WTC11 (cell line): Measurements from ENCODE around the gene MLN. TPM values are rescaled to one million over a fixed set of nuclear protein-coding genes. Genes with fewer than 3 reads are reported as not detected.

Source experiments
- ATAC-seq: fragments of 200-7000 bp; cut with Tn5 transposase; 2 replicates; pipeline ENCODE4 v1.10.0; 2021; ENCODE audit warnings: mild to moderate bottlenecking, moderate library complexity
- CTCF ChIA-PET: fragments of 300-600 bp; sonication (Branson Sonifier 250); formaldehyde crosslinking; loops from one replicate; lab custom pipeline; 2021; ENCODE audit warnings: antibody characterized with exemption; lab: Charles Lee
- POLR2A ChIA-PET: fragments of 350-600 bp; sonication (Branson Sonifier 250); formaldehyde crosslinking; loops from one replicate; lab custom pipeline; 2021; ENCODE audit warnings: antibody characterized with exemption; lab: Charles Lee
- DNase-seq: peaks from one replicate; pipeline ENCODE4 v3.0.0; 2021; ENCODE audit warnings: low spot score
- H3K27ac Mint-ChIP-seq: 2 replicates; pipeline ENCODE4 v1.8.0; 2021; ENCODE audit warnings: mixed read lengths
- H3K27me3 Mint-ChIP-seq: 2 replicates; pipeline ENCODE4 v1.8.0; 2021; ENCODE audit warnings: low read depth, mild to moderate bottlenecking, moderate library complexity, mixed read lengths
- H3K36me3 Mint-ChIP-seq: 2 replicates; pipeline ENCODE4 v1.8.0; 2021; ENCODE audit warnings: mixed read lengths
- H3K4me1 Mint-ChIP-seq: 2 replicates; pipeline ENCODE4 v1.8.0; 2022; ENCODE audit warnings: mixed read lengths
- H3K4me3 Mint-ChIP-seq: 2 replicates; pipeline ENCODE4 v1.8.0; 2021; ENCODE audit warnings: mild to moderate bottlenecking, moderate library complexity, mixed read lengths
- H3K9me3 Mint-ChIP-seq: 2 replicates; pipeline ENCODE4 v1.8.0; 2021; ENCODE audit warnings: mixed read lengths
- AR ChIP-seq: fragments of 250-450 bp; sonication (Bioruptor Pico); IDR thresholded peaks from 2 replicates; pipeline ENCODE4 v1.9.0; 2021; ENCODE audit warnings: mild to moderate bottlenecking
- ATF1 ChIP-seq: sonication (generic); formaldehyde crosslinking; IDR thresholded peaks from 2 replicates; pipeline ENCODE4 v1.8.1; 2023; ENCODE audit warnings: mild to moderate bottlenecking, moderate library complexity, missing genetic modification reagents
- ATF2 ChIP-seq: sonication (generic); formaldehyde crosslinking; IDR thresholded peaks from 2 replicates; pipeline ENCODE4 v1.8.1; 2022; ENCODE audit warnings: low read depth, missing genetic modification reagents, borderline replicate concordance
- ATF6 ChIP-seq: sonication (generic); formaldehyde crosslinking; IDR thresholded peaks from 2 replicates; pipeline ENCODE4 v1.8.1; 2023; ENCODE audit warnings: mild to moderate bottlenecking, missing genetic modification reagents
- CDX4 ChIP-seq: fragments of 250-450 bp; sonication (Bioruptor Pico); IDR thresholded peaks from 2 replicates; pipeline ENCODE4 v1.9.0; 2021; ENCODE audit warnings: moderate library complexity, mild to moderate bottlenecking, inconsistent platforms, borderline replicate concordance
- CTCF ChIP-seq: fragments of 200-600 bp; IDR thresholded peaks from 2 replicates; pipeline ENCODE4 v1.8.0; 2022; ENCODE audit warnings: antibody characterized with exemption
- E2F1 ChIP-seq: sonication (generic); formaldehyde crosslinking; IDR thresholded peaks from 2 replicates; pipeline ENCODE4 v1.8.0; 2022; ENCODE audit warnings: mild to moderate bottlenecking, missing genetic modification reagents
- E2F4 ChIP-seq: sonication (generic); formaldehyde crosslinking; IDR thresholded peaks from 2 replicates; pipeline ENCODE4 v1.8.1; 2022; ENCODE audit warnings: low read depth, mild to moderate bottlenecking, moderate library complexity, missing genetic modification reagents, borderline replicate concordance
- FOXJ3 ChIP-seq: sonication (generic); formaldehyde crosslinking; IDR thresholded peaks from 2 replicates; pipeline ENCODE4 v1.9.0; 2021; ENCODE audit warnings: missing genetic modification reagents, mild to moderate bottlenecking, borderline replicate concordance
- FOXP1 ChIP-seq: sonication (generic); formaldehyde crosslinking; IDR thresholded peaks from 2 replicates; pipeline ENCODE4 v1.8.0; 2022; ENCODE audit warnings: missing genetic modification reagents, mild to moderate bottlenecking, moderate library complexity, borderline replicate concordance
- HMGA2 ChIP-seq: fragments of 250-450 bp; sonication (Bioruptor Pico); IDR thresholded peaks from 2 replicates; pipeline ENCODE4 v1.4.0; 2021; ENCODE audit warnings: mild to moderate bottlenecking, moderate library complexity
- MAX ChIP-seq: sonication (generic); formaldehyde crosslinking; IDR thresholded peaks from 2 replicates; pipeline ENCODE4 v1.8.0; 2022; ENCODE audit warnings: mild to moderate bottlenecking, missing genetic modification reagents
- PRDM15 ChIP-seq: sonication (generic); formaldehyde crosslinking; IDR thresholded peaks from 2 replicates; pipeline ENCODE4 v1.8.0; 2022; ENCODE audit warnings: missing genetic modification reagents
- RORB ChIP-seq: fragments of 250-450 bp; sonication (Bioruptor Pico); IDR thresholded peaks from 2 replicates; pipeline ENCODE4 v1.9.0; 2021; ENCODE audit warnings: mild to moderate bottlenecking
- USF1 ChIP-seq: sonication (generic); formaldehyde crosslinking; IDR thresholded peaks from 2 replicates; pipeline ENCODE4 v1.8.0; 2022; ENCODE audit warnings: mild to moderate bottlenecking, missing genetic modification reagents
- ZBTB21 ChIP-seq: sonication (generic); formaldehyde crosslinking; IDR thresholded peaks from 2 replicates; pipeline ENCODE4 v1.8.1; 2023; ENCODE audit warnings: mild to moderate bottlenecking, missing genetic modification reagents, borderline replicate concordance
- ZNF317 ChIP-seq: sonication (generic); formaldehyde crosslinking; IDR thresholded peaks from 2 replicates; pipeline ENCODE4 v1.8.1; 2023; ENCODE audit warnings: low read depth, mild to moderate bottlenecking, moderate library complexity, missing genetic modification reagents, borderline replicate concordance
- total RNA-seq: library from RNA; stranded (reverse); gene quantifications from 3 replicates; pipeline ENCODE4 v1.2.3, GENCODE V29; 2021

The MLN gene
- total RNA-seq, 1 experiment from 2014 or later = not detected

GRCh38 chr6:33771146-33772081, 32.4 kb downstream of the MLN start (continued):
- TF ChIP-seq ATF6 (CRISPR knock-in tag) (no peak), E2F1 (CRISPR knock-in tag) (0 out of 2 replicates have a peak, but pooled peaks have one; percentile 45), HMGA2 (CRISPR knock-in tag) (no peak), ATF1 (CRISPR knock-in tag) (no peak), CDX4 (no peak), E2F4 (CRISPR knock-in tag) (no peak), RORB (CRISPR knock-in tag) (no peak), MAX (peak; percentile 82), ZNF317 (CRISPR knock-in tag) (no peak), PRDM15 (CRISPR knock-in tag) (no peak), ZBTB21 (0 out of 2 replicates have a peak, but pooled peaks have one; percentile 60), FOXP1 (no peak), FOXJ3 (no peak)
- TF ChIP-seq, all 79 proteins: peak for 11

- Mint-ChIP-seq H3K4me1 (peaks cover 32% of the 10 kb centered on the region), H3K27ac (peak overlapping the region; percentile 70; the same call in 1 of the 2 replicates), H3K4me3 (no peak overlapping the region), H3K36me3 (peaks cover 26% of the 10 kb centered on the region), H3K27me3 (no peaks in the 10 kb centered on the region; the same call in 1 of the 2 replicates), H3K9me3 (peaks cover 10% of the 10 kb centered on the region)
- ChIA-PET POLR2A (interaction anchor here (0.8 to 1.4 kb wide), 3 partner anchors 9 to 132 kb away, joined by 3 to 4 read pairs (median 4); no protein-coding TSS in a partner anchor), CTCF (interaction anchor here (0.6 to 6.2 kb wide), 81 partner anchors 10 to 612 kb away, joined by 3 to 86 read pairs (median 5); partner anchors contain the start of genes IP6K3, LEMD2 and UQCC2)
- ATAC-seq = peak; percentile 1; the same call in 1 of the 2 replicates
- DNase-seq = no peak
- no peak for TF ChIP-seq USF1 (CRISPR knock-in tag)
- TF ChIP-seq ATF2 = no peak
- no peak for TF ChIP-seq AR (CRISPR knock-in tag)
- TF ChIP-seq CTCF = no peak
These were observed 33.0 kb downstream of the MLN start for GRCh38 chr6:33770833-33771145.
